Measurements from ENCODE around the gene SFI1.
A peak's percentile ranks its signal among the peaks of the same experiment; 100 is the strongest.

DNA sequence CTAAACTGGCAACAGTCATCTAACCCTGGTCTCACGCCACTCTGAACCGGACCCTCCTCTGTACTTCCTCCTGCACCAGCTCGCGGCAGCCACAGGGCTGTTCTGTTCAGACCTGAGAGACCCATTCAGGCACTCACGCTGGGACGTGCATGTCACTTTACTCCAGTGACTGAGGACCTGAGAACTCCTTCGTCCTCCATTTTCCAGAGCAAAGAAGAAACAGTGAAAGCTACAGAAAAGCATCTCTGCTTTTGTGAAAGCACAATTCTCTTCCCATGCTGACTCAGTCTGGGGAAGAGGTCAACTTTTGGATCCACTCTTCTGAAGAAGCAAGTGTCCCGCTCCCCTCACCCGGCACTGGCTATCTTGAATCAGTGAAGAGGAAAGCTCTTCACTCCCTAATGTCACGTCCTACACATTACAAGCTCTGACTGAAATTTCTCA lies 141.1 kb downstream of the SFI1 start:
- TF ChIP-seq CTCF (IDR thresholded peaks at IDR 0.05 in 8 of 11, conservative IDR thresholded peaks at IDR 0.05 in 3 of 11) (peak in 9 of 11 experiments; percentile 7 to 65 (median 34)), POLR2A (IDR thresholded peaks at IDR 0.05) (no peak), POLR2AphosphoS5 (IDR thresholded peaks at IDR 0.05) (peak in 2 of 3 donors; percentile 69 to 82)
